Measurements from ENCODE around the gene ADAMTSL1.

ADAMTSL1 gene

GRCh38 chr9:18448101-18448500 lies 25.9 kb upstream of the ADAMTSL1 start:
- no peaks in the 10 kb centered on the region for H3K36me3 Mint-ChIP-seq (ENCODE audit: low read depth)
- H3K4me1 Mint-ChIP-seq (ENCODE audit: low read depth): no peaks in the 10 kb centered on the region
- H3K27me3 Mint-ChIP-seq (ENCODE audit: low read depth): no peaks in the 10 kb centered on the region
- no peak overlapping the region for H3K4me3 Mint-ChIP-seq
- no peaks in the 10 kb centered on the region for H3K9me3 Mint-ChIP-seq
- H3K27ac Mint-ChIP-seq: no peak overlapping the region

- Mint-ChIP-seq H3K9me3 (no peaks in the 10 kb centered on the region), H3K36me3 (ENCODE audit: low read depth) (no peaks in the 10 kb centered on the region), H3K27me3 (ENCODE audit: low read depth) (no peaks in the 10 kb centered on the region), H3K4me3 (no peak overlapping the region), H3K27ac (no peak overlapping the region), H3K4me1 (ENCODE audit: low read depth) (no peaks in the 10 kb centered on the region)
These were observed 22.5 kb upstream of the ADAMTSL1 start for GRCh38 chr9:18451406-18451805.

- Mint-ChIP-seq H3K4me3 (no peak overlapping the region), H3K27ac (no peak overlapping the region), H3K27me3 (ENCODE audit: low read depth) (no peaks in the 10 kb centered on the region), H3K9me3 (no peaks in the 10 kb centered on the region), H3K4me1 (ENCODE audit: low read depth) (no peaks in the 10 kb centered on the region), H3K36me3 (ENCODE audit: low read depth) (no peaks in the 10 kb centered on the region)
These were observed 21.7 kb upstream of the ADAMTSL1 start for GRCh38 chr9:18452276-18452675.

- H3K9me3 Mint-ChIP-seq: no peaks in the 10 kb centered on the region
- no peak overlapping the region for H3K27ac Mint-ChIP-seq
- H3K4me3 Mint-ChIP-seq: no peak overlapping the region
- H3K4me1 Mint-ChIP-seq (ENCODE audit: low read depth): no peaks in the 10 kb centered on the region
- H3K36me3 Mint-ChIP-seq (ENCODE audit: low read depth): no peaks in the 10 kb centered on the region
- no peaks in the 10 kb centered on the region for H3K27me3 Mint-ChIP-seq (ENCODE audit: low read depth)
These were observed 17.2 kb upstream of the ADAMTSL1 start for GRCh38 chr9:18456624-18457237.

GRCh38 chr9:18457510-18457909 lies 16.4 kb upstream of the ADAMTSL1 start:
- Mint-ChIP-seq H3K36me3 (ENCODE audit: low read depth) (no peaks in the 10 kb centered on the region), H3K27ac (no peak overlapping the region), H3K4me1 (ENCODE audit: low read depth) (no peaks in the 10 kb centered on the region), H3K27me3 (ENCODE audit: low read depth) (no peaks in the 10 kb centered on the region), H3K9me3 (no peaks in the 10 kb centered on the region), H3K4me3 (no peak overlapping the region)

- Mint-ChIP-seq H3K4me1 (ENCODE audit: low read depth) (no peaks in the 10 kb centered on the region), H3K4me3 (no peak overlapping the region), H3K9me3 (no peaks in the 10 kb centered on the region), H3K27ac (no peak overlapping the region), H3K27me3 (ENCODE audit: low read depth) (no peaks in the 10 kb centered on the region), H3K36me3 (ENCODE audit: low read depth) (no peaks in the 10 kb centered on the region)
These were observed 13.9 kb upstream of the ADAMTSL1 start for GRCh38 chr9:18459962-18460584.

GRCh38 chr9:18461496-18461895 lies 12.5 kb upstream of the ADAMTSL1 start:
- Mint-ChIP-seq H3K4me3 (no peak overlapping the region), H3K9me3 (no peaks in the 10 kb centered on the region), H3K27me3 (ENCODE audit: low read depth) (no peaks in the 10 kb centered on the region), H3K4me1 (ENCODE audit: low read depth) (no peaks in the 10 kb centered on the region), H3K36me3 (ENCODE audit: low read depth) (no peaks in the 10 kb centered on the region), H3K27ac (no peak overlapping the region)

GRCh38 chr9:18463991-18464390 lies 10.0 kb upstream of the ADAMTSL1 start:
- H3K27ac Mint-ChIP-seq: no peak overlapping the region
- H3K27me3 Mint-ChIP-seq (ENCODE audit: low read depth): no peaks in the 10 kb centered on the region
- no peaks in the 10 kb centered on the region for H3K36me3 Mint-ChIP-seq (ENCODE audit: low read depth)
- H3K4me1 Mint-ChIP-seq (ENCODE audit: low read depth): no peaks in the 10 kb centered on the region
- no peak overlapping the region for H3K4me3 Mint-ChIP-seq
- H3K9me3 Mint-ChIP-seq: no peaks in the 10 kb centered on the region

GRCh38 chr9:18466101-18466500 lies 7.9 kb upstream of the ADAMTSL1 start:
- no peaks in the 10 kb centered on the region for H3K9me3 Mint-ChIP-seq
- no peaks in the 10 kb centered on the region for H3K4me1 Mint-ChIP-seq (ENCODE audit: low read depth)
- H3K4me3 Mint-ChIP-seq: no peak overlapping the region
- H3K36me3 Mint-ChIP-seq (ENCODE audit: low read depth): no peaks in the 10 kb centered on the region
- no peak overlapping the region for H3K27ac Mint-ChIP-seq
- H3K27me3 Mint-ChIP-seq (ENCODE audit: low read depth): no peaks in the 10 kb centered on the region

GRCh38 chr9:18467696-18468095 lies 6.3 kb upstream of the ADAMTSL1 start:
- Mint-ChIP-seq H3K4me3 (no peak overlapping the region), H3K27me3 (ENCODE audit: low read depth) (no peaks in the 10 kb centered on the region)

GRCh38 chr9:18472435-18472834 lies 1.5 kb upstream of the ADAMTSL1 start:
- no peaks in the 10 kb centered on the region for H3K4me1 Mint-ChIP-seq (ENCODE audit: low read depth)
- H3K9me3 Mint-ChIP-seq: no peaks in the 10 kb centered on the region
- H3K27ac Mint-ChIP-seq: no peak overlapping the region
- H3K36me3 Mint-ChIP-seq (ENCODE audit: low read depth): no peaks in the 10 kb centered on the region
- peaks cover 18% of the 10 kb centered on the region for H3K27me3 Mint-ChIP-seq (ENCODE audit: low read depth)
- no peak overlapping the region for H3K4me3 Mint-ChIP-seq

More at GRCh38 chr9:18467696-18468095, 6.3 kb upstream of the ADAMTSL1 start:
- H3K36me3 Mint-ChIP-seq (ENCODE audit: low read depth): no peaks in the 10 kb centered on the region
- no peaks in the 10 kb centered on the region for H3K4me1 Mint-ChIP-seq (ENCODE audit: low read depth)
- no peaks in the 10 kb centered on the region for H3K9me3 Mint-ChIP-seq
- no peak overlapping the region for H3K27ac Mint-ChIP-seq

- Mint-ChIP-seq H3K4me3 (no peak overlapping the region), H3K27me3 (ENCODE audit: low read depth) (peaks cover 18% of the 10 kb centered on the region), H3K4me1 (ENCODE audit: low read depth) (no peaks in the 10 kb centered on the region)
These were observed 1.1 kb upstream of the ADAMTSL1 start for GRCh38 chr9:18472841-18473251.

GRCh38 chr9:18474783-18475182 lies 830 bp downstream of the ADAMTSL1 start:
- H3K4me3 Mint-ChIP-seq: no peak overlapping the region
- no peak overlapping the region for H3K27ac Mint-ChIP-seq
- no peaks in the 10 kb centered on the region for H3K9me3 Mint-ChIP-seq
- no peaks in the 10 kb centered on the region for H3K36me3 Mint-ChIP-seq (ENCODE audit: low read depth)
- no peaks in the 10 kb centered on the region for H3K4me1 Mint-ChIP-seq (ENCODE audit: low read depth)
- peaks cover 18% of the 10 kb centered on the region for H3K27me3 Mint-ChIP-seq (ENCODE audit: low read depth)

More at GRCh38 chr9:18472841-18473251, 1.1 kb upstream of the ADAMTSL1 start:
- Mint-ChIP-seq H3K36me3 (ENCODE audit: low read depth) (no peaks in the 10 kb centered on the region), H3K9me3 (no peaks in the 10 kb centered on the region), H3K27ac (no peak overlapping the region)

GRCh38 chr9:18477121-18477660 lies 3.2 kb downstream of the ADAMTSL1 start:
- no peak overlapping the region for H3K27ac Mint-ChIP-seq
- H3K27me3 Mint-ChIP-seq (ENCODE audit: low read depth): peaks cover 18% of the 10 kb centered on the region
- H3K9me3 Mint-ChIP-seq: no peaks in the 10 kb centered on the region
- H3K4me3 Mint-ChIP-seq: no peak overlapping the region
- H3K4me1 Mint-ChIP-seq (ENCODE audit: low read depth): no peaks in the 10 kb centered on the region
- H3K36me3 Mint-ChIP-seq (ENCODE audit: low read depth): no peaks in the 10 kb centered on the region

- Mint-ChIP-seq H3K36me3 (ENCODE audit: low read depth) (no peaks in the 10 kb centered on the region), H3K4me1 (ENCODE audit: low read depth) (no peaks in the 10 kb centered on the region), H3K9me3 (no peaks in the 10 kb centered on the region), H3K27ac (no peak overlapping the region), H3K27me3 (ENCODE audit: low read depth) (peaks cover 18% of the 10 kb centered on the region), H3K4me3 (no peak overlapping the region)
These were observed 3.8 kb downstream of the ADAMTSL1 start for GRCh38 chr9:18477719-18478118.
